ENCODE results near the gene FRMD3.

The FRMD3 gene

GRCh38 chr9:83233647-83234046, 304.6 kb downstream of the FRMD3 start:
- Histone ChIP-seq H3K9me3 (ENCODE audit: insufficient read depth, low read depth, low read length) (no peaks in the 10 kb centered on the region), H3K14ac (ENCODE audit: low read length) (no peak overlapping the region), H3K27me3 (ENCODE audit: insufficient read depth, low read length) (no peaks in the 10 kb centered on the region), H3K79me2 (ENCODE audit: control insufficient read depth, insufficient read depth, low read length, poor library complexity) (no peaks in the 10 kb centered on the region), H4K91ac (ENCODE audit: low read depth, low read length) (no peak overlapping the region), H2BK12ac (ENCODE audit: low read length) (no peak overlapping the region), H3K4me1 (ENCODE audit: control insufficient read depth in 1 of 2, insufficient read depth in 2 of 2, low read length in 2 of 2) (no peaks in the 10 kb centered on the region), H3K9ac (ENCODE audit: low read length) (no peak overlapping the region), H4K12ac (ENCODE audit: low read depth, low read length) (no peak overlapping the region), H2AFZ (ENCODE audit: insufficient read depth, low read length, poor library complexity) (no peak overlapping the region), H2AK5ac (ENCODE audit: low read length) (no peak overlapping the region), H3K36me3 (ENCODE audit: control insufficient read depth in 1 of 2, insufficient read depth in 2 of 2, low read length in 2 of 2) (no peaks in the 10 kb centered on the region), H3K4me3 (ENCODE audit: low read depth, low read length) (no peak overlapping the region), H3K27ac (ENCODE audit: low read depth, low read length) (no peak overlapping the region), H3K4ac (ENCODE audit: low read depth, low read length) (no peak overlapping the region), H2BK120ac (ENCODE audit: insufficient read depth, low read length, poor library complexity) (no peak overlapping the region), H2BK5ac (ENCODE audit: low read depth, low read length, poor library complexity) (no peak overlapping the region), H3K23ac (ENCODE audit: low read length) (no peak overlapping the region), H3K18ac (ENCODE audit: low read length) (no peak overlapping the region), H4K8ac (ENCODE audit: low read depth, low read length) (no peak overlapping the region), H3K4me2 (ENCODE audit: low read length) (no peak overlapping the region), H3K79me1 (ENCODE audit: low read length) (no peaks in the 10 kb centered on the region)
- DNase-seq, result no peak
- no CpG with 5 or more reads among the region's 2 CpGs for WGBS (ENCODE audit: extremely low coverage, insufficient coverage, insufficient read length)

GRCh38 chr9:83231039-83231438, 307.2 kb downstream of the FRMD3 start:
- H2BK120ac ChIP-seq (ENCODE audit: insufficient read depth, low read length, poor library complexity), result no peak overlapping the region
- no peak overlapping the region for H3K27ac ChIP-seq (ENCODE audit: low read depth, low read length)
- H4K12ac ChIP-seq (ENCODE audit: low read depth, low read length), result no peak overlapping the region
- H2AK5ac ChIP-seq (ENCODE audit: low read length), result no peak overlapping the region
- H3K9me3 ChIP-seq (ENCODE audit: insufficient read depth, low read depth, low read length), result no peaks in the 10 kb centered on the region
- no peaks in the 10 kb centered on the region for H3K79me2 ChIP-seq (ENCODE audit: control insufficient read depth, insufficient read depth, low read length, poor library complexity)
- no CpG with 5 or more reads among the region's 1 CpG for WGBS (ENCODE audit: extremely low coverage, insufficient coverage, insufficient read length)
- H3K4me1 ChIP-seq (ENCODE audit: control insufficient read depth in 1 of 2, insufficient read depth in 2 of 2, low read length in 2 of 2), result no peaks in the 10 kb centered on the region
- no peak overlapping the region for H4K8ac ChIP-seq (ENCODE audit: low read depth, low read length)
- H2BK5ac ChIP-seq (ENCODE audit: low read depth, low read length, poor library complexity), result no peak overlapping the region
- DNase-seq, result peak; percentile 33 to 77
- no peaks in the 10 kb centered on the region for H3K27me3 ChIP-seq (ENCODE audit: insufficient read depth, low read length)
- H3K14ac ChIP-seq (ENCODE audit: low read length), result no peak overlapping the region
- H2BK12ac ChIP-seq (ENCODE audit: low read length), result no peak overlapping the region
- no peak overlapping the region for H3K4me2 ChIP-seq (ENCODE audit: low read length)
- H2AFZ ChIP-seq (ENCODE audit: insufficient read depth, low read length, poor library complexity), result no peak overlapping the region
- no peak overlapping the region for H3K18ac ChIP-seq (ENCODE audit: low read length)
- H3K79me1 ChIP-seq (ENCODE audit: low read length), result no peaks in the 10 kb centered on the region
- no peak overlapping the region for H3K23ac ChIP-seq (ENCODE audit: low read length)
- no peak overlapping the region for H3K4me3 ChIP-seq (ENCODE audit: low read depth, low read length)
- no peaks in the 10 kb centered on the region for H3K36me3 ChIP-seq (ENCODE audit: control insufficient read depth in 1 of 2, insufficient read depth in 2 of 2, low read length in 2 of 2)
- H4K91ac ChIP-seq (ENCODE audit: low read depth, low read length), result no peak overlapping the region
- H3K9ac ChIP-seq (ENCODE audit: low read length), result no peak overlapping the region
- no peak overlapping the region for H3K4ac ChIP-seq (ENCODE audit: low read depth, low read length)

GRCh38 chr9:83220730-83221129, 317.5 kb downstream of the FRMD3 start:
- Histone ChIP-seq H3K4me1 (ENCODE audit: control insufficient read depth in 1 of 2, insufficient read depth in 2 of 2, low read length in 2 of 2) (no peaks in the 10 kb centered on the region), H3K4ac (ENCODE audit: low read depth, low read length) (no peak overlapping the region), H3K4me3 (ENCODE audit: low read depth, low read length) (no peak overlapping the region), H4K12ac (ENCODE audit: low read depth, low read length) (no peak overlapping the region), H3K27ac (ENCODE audit: low read depth, low read length) (no peak overlapping the region), H2AK5ac (ENCODE audit: low read length) (no peak overlapping the region), H3K36me3 (ENCODE audit: control insufficient read depth in 1 of 2, insufficient read depth in 2 of 2, low read length in 2 of 2) (no peaks in the 10 kb centered on the region), H3K18ac (ENCODE audit: low read length) (no peak overlapping the region), H3K79me2 (ENCODE audit: control insufficient read depth, insufficient read depth, low read length, poor library complexity) (no peaks in the 10 kb centered on the region), H3K9ac (ENCODE audit: low read length) (no peak overlapping the region), H2BK120ac (ENCODE audit: insufficient read depth, low read length, poor library complexity) (no peak overlapping the region), H3K27me3 (ENCODE audit: insufficient read depth, low read length) (no peaks in the 10 kb centered on the region), H4K8ac (ENCODE audit: low read depth, low read length) (no peak overlapping the region), H2BK12ac (ENCODE audit: low read length) (no peak overlapping the region), H3K4me2 (ENCODE audit: low read length) (no peak overlapping the region), H3K9me3 (ENCODE audit: insufficient read depth, low read depth, low read length) (peaks cover 3% of the 10 kb centered on the region), H2AFZ (ENCODE audit: insufficient read depth, low read length, poor library complexity) (no peak overlapping the region), H3K14ac (ENCODE audit: low read length) (no peak overlapping the region), H3K23ac (ENCODE audit: low read length) (no peak overlapping the region), H3K79me1 (ENCODE audit: low read length) (peaks cover 2% of the 10 kb centered on the region), H2BK5ac (ENCODE audit: low read depth, low read length, poor library complexity) (no peak overlapping the region), H4K91ac (ENCODE audit: low read depth, low read length) (no peak overlapping the region)
- WGBS (ENCODE audit: extremely low coverage, insufficient coverage, insufficient read length), result no CpG with 5 or more reads among the region's 3 CpGs
- peak; percentile 18 to 44 for DNase-seq

- no CpG with 5 or more reads among the region's 12 CpGs for WGBS (ENCODE audit: extremely low coverage, insufficient coverage, insufficient read length)
- Histone ChIP-seq H3K79me1 (ENCODE audit: low read length) (peaks cover 2% of the 10 kb centered on the region), H2AFZ (ENCODE audit: insufficient read depth, low read length, poor library complexity) (peak overlapping the region; percentile 23), H3K4me3 (ENCODE audit: low read depth, low read length) (no peak overlapping the region), H2BK5ac (ENCODE audit: low read depth, low read length, poor library complexity) (no peak overlapping the region), H3K36me3 (ENCODE audit: control insufficient read depth in 1 of 2, insufficient read depth in 2 of 2, low read length in 2 of 2) (no peaks in the 10 kb centered on the region), H2BK12ac (ENCODE audit: low read length) (no peak overlapping the region), H3K27ac (ENCODE audit: low read depth, low read length) (no peak overlapping the region), H3K79me2 (ENCODE audit: control insufficient read depth, insufficient read depth, low read length, poor library complexity) (no peaks in the 10 kb centered on the region), H3K4me2 (ENCODE audit: low read length) (peak overlapping the region; percentile 96), H3K23ac (ENCODE audit: low read length) (no peak overlapping the region), H4K91ac (ENCODE audit: low read depth, low read length) (no peak overlapping the region), H3K9me3 (ENCODE audit: insufficient read depth, low read depth, low read length) (peaks cover 3% of the 10 kb centered on the region), H2BK120ac (ENCODE audit: insufficient read depth, low read length, poor library complexity) (no peak overlapping the region), H3K9ac (ENCODE audit: low read length) (peak overlapping the region; percentile 60), H3K14ac (ENCODE audit: low read length) (no peak overlapping the region), H4K8ac (ENCODE audit: low read depth, low read length) (no peak overlapping the region), H2AK5ac (ENCODE audit: low read length) (no peak overlapping the region), H3K4me1 (ENCODE audit: control insufficient read depth in 1 of 2, insufficient read depth in 2 of 2, low read length in 2 of 2) (no peaks in the 10 kb centered on the region), H3K18ac (ENCODE audit: low read length) (no peak overlapping the region), H3K27me3 (ENCODE audit: insufficient read depth, low read length) (no peaks in the 10 kb centered on the region), H4K12ac (ENCODE audit: low read depth, low read length) (no peak overlapping the region), H3K4ac (ENCODE audit: low read depth, low read length) (no peak overlapping the region)
- no peak for DNase-seq
Measured at GRCh38 chr9:83219924-83220438, 318.2 kb downstream of the FRMD3 start.
